ENCODE results near the gene STAT2.

- no peak for TF ChIP-seq FOXK2 (IDR thresholded peaks at IDR 0.05)
- TF ChIP-seq TARDBP (IDR thresholded peaks at IDR 0.05), result no peak
- TF ChIP-seq BHLHE40 (IDR thresholded peaks at IDR 0.05; ENCODE audit: borderline replicate concordance), result no peak
- no peak for TF ChIP-seq SUZ12 (IDR thresholded peaks at IDR 0.05)
- no peak for TF ChIP-seq FOXM1 (IDR thresholded peaks at IDR 0.05; ENCODE audit: borderline replicate concordance)
- TF ChIP-seq ZNF384 (IDR thresholded peaks at IDR 0.05), result no peak
- TF ChIP-seq ARNT (IDR thresholded peaks at IDR 0.05), result no peak
- no peak for TF ChIP-seq ELF4 (IDR thresholded peaks at IDR 0.05)
- no peak for TF ChIP-seq CTBP1 (IDR thresholded peaks at IDR 0.05; ENCODE audit: borderline replicate concordance)
- no peak for TF ChIP-seq HDGF (IDR thresholded peaks at IDR 0.05; ENCODE audit: borderline replicate concordance)
Measured at GRCh38 chr12:56348776-56349175, 11.1 kb downstream of the STAT2 start.

Data from HEK293T (cell line).